22Rv1 (cell line): Measurements from ENCODE around the gene VMAC.

ENCODE experiments used
- H3K27ac ChIP-seq: fragments of 450-650 bp; 2 replicates; pipeline ENCODE4 v1.5.1; 2017
- ZFX ChIP-seq: fragments of 450-650 bp; IDR thresholded peaks from 2 replicates; pipeline ENCODE4 v1.6.1; 2017; ENCODE audit warnings: antibody characterized with exemption, borderline replicate concordance
- TF ChIP-seq, protein P1 (sequence below): fragments of 450-650 bp; IDR thresholded peaks from 2 replicates; pipeline ENCODE4 v1.5.1; 2017; ENCODE audit warnings: mild to moderate bottlenecking

Gene VMAC

DNA sequence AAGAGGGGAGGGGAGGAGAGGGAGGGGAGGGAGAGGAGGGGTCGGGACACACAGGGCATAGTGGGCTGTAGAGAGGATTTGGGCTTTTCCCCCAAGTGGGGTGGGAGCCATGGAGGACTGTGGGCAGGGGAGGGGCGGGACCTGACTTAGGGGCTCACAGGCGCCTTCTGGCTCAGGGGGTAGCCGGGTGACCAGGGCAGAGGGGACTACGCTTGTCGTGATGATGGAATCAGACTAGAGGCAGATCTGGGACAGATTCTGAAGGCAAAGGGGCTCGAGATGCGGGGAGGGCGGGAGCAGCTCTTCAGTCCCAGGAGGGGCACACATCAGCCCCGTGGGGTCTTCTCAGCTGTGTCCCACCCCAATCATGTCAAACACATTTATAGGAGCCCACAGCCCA, 14.6 kb upstream of the VMAC start:
- TF ChIP-seq, protein P1, sequence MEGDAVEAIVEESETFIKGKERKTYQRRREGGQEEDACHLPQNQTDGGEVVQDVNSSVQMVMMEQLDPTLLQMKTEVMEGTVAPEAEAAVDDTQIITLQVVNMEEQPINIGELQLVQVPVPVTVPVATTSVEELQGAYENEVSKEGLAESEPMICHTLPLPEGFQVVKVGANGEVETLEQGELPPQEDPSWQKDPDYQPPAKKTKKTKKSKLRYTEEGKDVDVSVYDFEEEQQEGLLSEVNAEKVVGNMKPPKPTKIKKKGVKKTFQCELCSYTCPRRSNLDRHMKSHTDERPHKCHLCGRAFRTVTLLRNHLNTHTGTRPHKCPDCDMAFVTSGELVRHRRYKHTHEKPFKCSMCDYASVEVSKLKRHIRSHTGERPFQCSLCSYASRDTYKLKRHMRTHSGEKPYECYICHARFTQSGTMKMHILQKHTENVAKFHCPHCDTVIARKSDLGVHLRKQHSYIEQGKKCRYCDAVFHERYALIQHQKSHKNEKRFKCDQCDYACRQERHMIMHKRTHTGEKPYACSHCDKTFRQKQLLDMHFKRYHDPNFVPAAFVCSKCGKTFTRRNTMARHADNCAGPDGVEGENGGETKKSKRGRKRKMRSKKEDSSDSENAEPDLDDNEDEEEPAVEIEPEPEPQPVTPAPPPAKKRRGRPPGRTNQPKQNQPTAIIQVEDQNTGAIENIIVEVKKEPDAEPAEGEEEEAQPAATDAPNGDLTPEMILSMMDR: no peak
- no peak for TF ChIP-seq ZFX
- H3K27ac ChIP-seq: 0 out of 2 replicates have a peak overlapping the region, but pooled peaks have one; percentile 5

DNA sequence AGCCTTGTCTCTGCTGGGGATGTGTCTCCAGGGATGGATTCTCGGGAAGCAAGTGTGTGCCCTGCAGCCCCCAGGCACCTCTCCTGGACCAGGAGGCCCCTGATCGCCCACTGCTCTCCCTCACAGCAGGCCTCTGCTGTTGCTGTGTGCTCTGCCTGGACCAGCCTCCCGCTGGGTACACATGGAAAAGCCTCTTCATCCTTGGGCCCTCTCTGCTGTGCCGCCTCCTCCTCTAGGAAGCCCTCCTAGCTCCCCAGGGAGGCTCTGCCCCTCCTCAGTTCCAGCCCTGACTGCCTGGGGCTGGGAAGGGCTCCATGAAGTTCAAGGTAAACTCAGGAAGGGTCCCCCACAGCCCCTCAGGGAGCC, 13.1 kb upstream of the VMAC start:
- no peak for TF ChIP-seq ZFX
- TF ChIP-seq, protein P1: no peak
- H3K27ac ChIP-seq: no peak overlapping the region

GRCh38 chr19:5891938-5892771, 12.5 kb upstream of the VMAC start:
- no peak overlapping the region for H3K27ac ChIP-seq
- no peak for TF ChIP-seq ZFX
- TF ChIP-seq, protein P1: peak; percentile 86

- no peak overlapping the region for H3K27ac ChIP-seq
- TF ChIP-seq, protein P1: peak; percentile 44
- TF ChIP-seq ZFX: no peak
Measured at GRCh38 chr19:5892772-5893275, 11.8 kb upstream of the VMAC start.

- TF ChIP-seq, protein P1: no peak
- TF ChIP-seq ZFX: no peak
- H3K27ac ChIP-seq: no peak overlapping the region
Measured at GRCh38 chr19:5893296-5893903, 11.3 kb upstream of the VMAC start.

DNA sequence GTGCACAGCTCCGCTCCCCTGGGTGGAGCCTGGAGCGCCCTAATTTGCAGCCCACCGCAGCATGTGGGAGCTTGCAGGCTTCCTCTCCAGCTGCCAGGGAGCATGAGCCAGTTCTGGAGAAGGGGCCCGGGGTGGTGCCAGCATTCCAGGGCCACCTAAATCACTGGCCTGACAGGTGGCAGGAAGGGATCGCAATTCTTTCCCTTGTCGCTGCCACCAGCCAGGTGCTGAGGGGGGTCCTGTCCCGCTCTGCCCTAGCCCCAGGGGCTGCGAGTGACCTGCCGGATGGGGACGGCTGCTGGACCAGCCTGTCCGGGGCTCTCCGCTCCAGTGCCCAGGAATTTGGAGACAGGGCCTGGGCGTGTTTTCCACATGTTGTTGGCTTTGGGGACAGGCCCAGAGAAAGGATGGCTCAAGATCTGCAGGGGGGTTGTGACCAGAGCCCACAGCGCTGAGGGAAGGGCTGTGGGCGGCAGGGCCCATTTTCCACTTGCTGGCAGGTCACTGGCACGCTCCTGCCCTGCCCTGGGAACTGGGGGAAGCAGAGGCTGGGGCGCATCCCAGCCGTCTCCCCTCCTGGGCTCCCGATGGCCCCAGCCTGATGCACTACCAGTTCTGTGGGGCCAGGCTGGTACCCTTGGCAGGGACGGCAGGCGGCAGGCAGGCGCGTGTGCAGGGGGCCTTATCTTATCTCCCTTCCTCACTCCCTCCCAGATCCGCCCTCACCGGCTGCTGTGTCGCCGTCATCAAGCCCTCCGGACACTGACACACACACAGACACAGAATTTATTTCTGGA, 10.6 kb upstream of the VMAC start:
- no peak for TF ChIP-seq ZFX
- TF ChIP-seq, protein P1: no peak
- no peak overlapping the region for H3K27ac ChIP-seq
